LNCAP (cell line): ENCODE results near the gene TRPM4.

Experiments used
- CTCF ChIP-seq: fragments of 450-650 bp; IDR thresholded peaks from 2 replicates; pipeline ENCODE4 v1.5.1; 2017; ENCODE audit warnings: mild to moderate bottlenecking

Gene TRPM4

GRCh38 chr19:49182848-49183375 is 25.3 kb downstream of the TRPM4 start:
- TF ChIP-seq CTCF = no peak

GRCh38 chr19:49186108-49186507 is 28.5 kb downstream of the TRPM4 start:
- no peak for TF ChIP-seq CTCF

- no peak for TF ChIP-seq CTCF
Observed at GRCh38 chr19:49188626-49189200, 31.1 kb downstream of the TRPM4 start.

GRCh38 chr19:49189259-49189658 is 31.7 kb downstream of the TRPM4 start:
- TF ChIP-seq CTCF = no peak

- TF ChIP-seq CTCF = no peak
Observed at GRCh38 chr19:49190781-49191180, 33.2 kb downstream of the TRPM4 start.

GRCh38 chr19:49193822-49194394 is 36.3 kb downstream of the TRPM4 start:
- TF ChIP-seq CTCF = no peak

GRCh38 chr19:49194408-49194807 is 36.8 kb downstream of the TRPM4 start:
- no peak for TF ChIP-seq CTCF
